Ovary (tissue), 9 donors: Measurements from ENCODE around the gene KCTD11. TPM values are rescaled to one million over a fixed set of nuclear protein-coding genes. Genes with fewer than 3 reads are reported as not detected.

Source experiments
- DNase-seq, 5 donors: peaks; one replicate each; pipeline ENCODE4 v3.0.0-alpha.2; 2019 to 2020
- H3K27ac ChIP-seq, 2 donors: fragments of 200-600 bp; one replicate each; pipeline versions ENCODE4 v1.5.1 to v1.8.0; 2019 to 2022
- H3K27me3 ChIP-seq: fragments of 200-600 bp; one replicate; pipeline ENCODE4 v1.8.0; 2022
- H3K36me3 ChIP-seq: fragments of 200-600 bp; sonication (generic); one replicate; pipeline ENCODE4 v1.5.1; 2019
- H3K4me1 ChIP-seq: one replicate; pipeline ENCODE4 v1.8.1; 2013; ENCODE audit warnings: mild to moderate bottlenecking, moderate library complexity; ENCODE audit not compliant: insufficient read depth
- H3K4me3 ChIP-seq: fragments of 200-600 bp; sonication (generic); one replicate; pipeline ENCODE4 v1.5.1; 2017
- H3K9me3 ChIP-seq, 2 donors: fragments of 200-600 bp in 1 of 2; sonication (generic) in 1 of 2; one replicate each; pipeline versions ENCODE4 v1.5.1 to v1.8.1; 2013 to 2019; ENCODE audit warnings: mild to moderate bottlenecking in 1 of 2, moderate library complexity in 1 of 2
- EP300 ChIP-seq: sonication (generic); formaldehyde crosslinking; IDR thresholded peaks from one replicate; pipeline ENCODE4 v1.6.1; 2017; ENCODE audit warnings: antibody characterized with exemption
- POLR2A ChIP-seq: fragments of 450-650 bp; IDR thresholded peaks from one replicate; pipeline ENCODE4 v1.6.1; 2017; ENCODE audit warnings: antibody characterized with exemption, mild to moderate bottlenecking, moderate library complexity
- WGBS, 3 donors: extraction: QIAGEN DNeasy Blood & Tissue Kit in 1 of 3; methylation state at CpG; one replicate each; pipeline versions ENCODE4 v1.1.5 to v1.1.7; 2013 to 2017; 5-methylcytosine and 5-hydroxymethylcytosine counted together
- intact Hi-C, 4 donors: fragments of 100-400 bp; cut with DNase I; formaldehyde crosslinking; loops; one replicate each; pipeline versions ENCODE4 v1.11.0 to v1.15.1; 2022 to 2023
- polyA plus RNA-seq, 2 donors: library from polyadenylated mRNA; stranded (reverse); fragments of 200-250 nt in 1 of 2; fragments of 350-450 nt in 1 of 2; fragmentation: Illumina TruSeq in 1 of 2; extraction: RNeasy Lipid Tissue Mini Kit (QIAGEN cat#74804) in 1 of 2; gene quantifications; one replicate each; pipeline ENCODE4 v1.2.3, GENCODE V29; 2013 to 2014
- total RNA-seq, 7 donors: library from RNA; depleted of rRNA in 2 of 7; stranded (reverse); fragments of >200 nt in 2 of 7; fragmentation: NEBNext Ultra II Directional in 3 of 7; extraction: Animal tissue kit (Norgen Biotek cat#: 25700) in 3 of 7; gene quantifications; one replicate each; pipeline versions ENCODE4 v1.1.0 to v1.2.4, GENCODE V29; 2016 to 2023
- TF ChIP-seq, protein P1 (sequence below), 3 donors: fragments of 450-650 bp in 2 of 3; fragments of 200-600 bp in 1 of 3; IDR thresholded peaks; one replicate each; pipeline versions ENCODE4 v1.5.1 to v1.8.0; 2016 to 2022; ENCODE audit warnings: antibody characterized with exemption in 3 of 3, mild to moderate bottlenecking in 1 of 3
- donor health status: DM: no; HTN: no; CAD: no; lungs with moderate emphysema.
- donor health status: DM: no; HTN: no; CAD: no.
- donor health status: Bipolar disorder and iron deficiency.
- donor health status: DM: yes; HTN: yes; CAD: no.
- donor health status: DM: no; HTN: no; CAD: no.
- donor health status: DM: yes; HTN: yes; CAD: no.

The KCTD11 gene
- total and polyA plus RNA-seq, 9 donors, result 5.1 to 12.9 (median 10.5) TPM

GRCh38 chr17:7312432-7313087, 39.4 kb upstream of the KCTD11 start:
- H3K4me1 ChIP-seq, result peaks cover 13% of the 10 kb centered on the region

GRCh38 chr17:7313088-7313889, 38.7 kb upstream of the KCTD11 start:
- Histone ChIP-seq H3K27me3 (no peaks in the 10 kb centered on the region), H3K27ac (no peak overlapping the region), H3K36me3 (no peaks in the 10 kb centered on the region), H3K9me3 (no peaks in the 10 kb centered on the region), H3K4me3 (no peak overlapping the region), H3K4me1 (peaks cover 13% of the 10 kb centered on the region)
- 73 to 77% (median 75%) methylated on average over 7 of the region's 7 CpGs for WGBS, 3 donors
- DNase-seq, result no peak
- intact Hi-C loops, result no loop called here
- no peak for TF ChIP-seq EP300
- TF ChIP-seq, protein P1, sequence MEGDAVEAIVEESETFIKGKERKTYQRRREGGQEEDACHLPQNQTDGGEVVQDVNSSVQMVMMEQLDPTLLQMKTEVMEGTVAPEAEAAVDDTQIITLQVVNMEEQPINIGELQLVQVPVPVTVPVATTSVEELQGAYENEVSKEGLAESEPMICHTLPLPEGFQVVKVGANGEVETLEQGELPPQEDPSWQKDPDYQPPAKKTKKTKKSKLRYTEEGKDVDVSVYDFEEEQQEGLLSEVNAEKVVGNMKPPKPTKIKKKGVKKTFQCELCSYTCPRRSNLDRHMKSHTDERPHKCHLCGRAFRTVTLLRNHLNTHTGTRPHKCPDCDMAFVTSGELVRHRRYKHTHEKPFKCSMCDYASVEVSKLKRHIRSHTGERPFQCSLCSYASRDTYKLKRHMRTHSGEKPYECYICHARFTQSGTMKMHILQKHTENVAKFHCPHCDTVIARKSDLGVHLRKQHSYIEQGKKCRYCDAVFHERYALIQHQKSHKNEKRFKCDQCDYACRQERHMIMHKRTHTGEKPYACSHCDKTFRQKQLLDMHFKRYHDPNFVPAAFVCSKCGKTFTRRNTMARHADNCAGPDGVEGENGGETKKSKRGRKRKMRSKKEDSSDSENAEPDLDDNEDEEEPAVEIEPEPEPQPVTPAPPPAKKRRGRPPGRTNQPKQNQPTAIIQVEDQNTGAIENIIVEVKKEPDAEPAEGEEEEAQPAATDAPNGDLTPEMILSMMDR (IDR thresholded peaks at IDR 0.05), result no peak

More at GRCh38 chr17:7312432-7313087, 39.4 kb upstream of the KCTD11 start:
- no peaks in the 10 kb centered on the region for H3K27me3 ChIP-seq
- DNase-seq, result no peak
- intact Hi-C loops, result no loop called here
- H3K9me3 ChIP-seq, result no peaks in the 10 kb centered on the region
- H3K27ac ChIP-seq, result no peak overlapping the region
- H3K36me3 ChIP-seq, result no peaks in the 10 kb centered on the region
- 57 to 70% (median 59%) methylated on average over 7 of the region's 7 CpGs for WGBS, 3 donors
- TF ChIP-seq, protein P1 (IDR thresholded peaks at IDR 0.05), result no peak
- TF ChIP-seq POLR2A (no peak), EP300 (no peak)
- no peak overlapping the region for H3K4me3 ChIP-seq

GRCh38 chr17:7313890-7314718, 37.9 kb upstream of the KCTD11 start:
- H3K4me3 ChIP-seq, result peak overlapping the region; percentile 84
- WGBS, 3 donors, result 38 to 42% (median 41%) methylated on average over 9 of the region's 9 CpGs
- intact Hi-C loops, result no loop called here
- H3K36me3 ChIP-seq, result no peaks in the 10 kb centered on the region
- DNase-seq, result no peak
- TF ChIP-seq, protein P1 (IDR thresholded peaks at IDR 0.05), result no peak
- TF ChIP-seq POLR2A, result no peak
- H3K27me3 ChIP-seq, result no peaks in the 10 kb centered on the region
- H3K27ac ChIP-seq, result peak overlapping the region; percentile 78 to 81
- peaks cover 10% of the 10 kb centered on the region for H3K4me1 ChIP-seq
- no peaks in the 10 kb centered on the region for H3K9me3 ChIP-seq

- H3K9me3 ChIP-seq, result no peaks in the 10 kb centered on the region
- 0 to 1% (median 0%) methylated on average over 77 to 95 of the region's 95 CpGs for WGBS, 3 donors
- H3K36me3 ChIP-seq, result no peaks in the 10 kb centered on the region
- peak; percentile 90 to 96 (median 92) for DNase-seq
- peak within 1 kb of the TSS; percentile 84 for H3K4me3 ChIP-seq
- peak within 1 kb of the TSS; percentile 78 to 81 for H3K27ac ChIP-seq
- peaks cover 5% of the 10 kb centered on the region for H3K4me1 ChIP-seq
- H3K27me3 ChIP-seq, result no peaks in the 10 kb centered on the region
- TF ChIP-seq POLR2A (peak; percentile 83), EP300 (no peak)
- TF ChIP-seq, protein P1 (IDR thresholded peaks at IDR 0.05), result no peak
- intact Hi-C loops, result no loop called here
Measured at GRCh38 chr17:7314719-7315569, 37.0 kb upstream of the KCTD11 start, which contains the start of gene GPS2. TSS of gene GPS2 (minus strand) at chr17:7315360. CDS start at chr17:7315052, 308 bp downstream.
